ENCODE data around the gene FAAH2. TPM values are rescaled to one million over a fixed set of nuclear protein-coding genes. Genes with fewer than 3 reads are reported as not detected.
"Not testable (repeated sequence)": the region's sequence is repeated elsewhere in the genome, so short reads cannot be mapped to it uniquely, and the experiment has no call there.

FAAH2 gene
- total and polyA plus RNA-seq, 9 of the 15 experiments (the other 6 are each of a cell fraction or from before 2014, with no cell fraction given): 0.07 to 1.1 (median 0.47) TPM

DNA sequence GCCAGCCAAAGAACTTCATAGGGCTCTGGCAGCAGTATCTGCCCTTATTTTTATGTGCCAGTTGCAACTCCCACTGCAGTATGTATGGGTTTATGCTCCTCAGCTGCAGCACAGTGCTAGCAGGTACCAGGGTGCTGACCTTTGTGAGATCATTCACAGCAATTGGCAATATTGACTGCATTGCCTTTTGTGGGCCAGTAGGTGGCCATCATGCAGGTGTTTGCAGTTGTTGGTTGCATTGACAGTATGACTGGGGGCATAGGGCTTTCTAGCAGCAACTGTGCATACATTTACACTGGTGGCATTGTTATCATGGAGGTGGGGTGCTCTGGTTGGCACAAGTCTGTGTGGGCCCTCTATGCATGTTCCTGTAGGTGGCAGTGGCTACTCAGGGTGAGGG lies 42.5 kb downstream of the FAAH2 start (continued):
- TF ChIP-seq, protein P1, sequence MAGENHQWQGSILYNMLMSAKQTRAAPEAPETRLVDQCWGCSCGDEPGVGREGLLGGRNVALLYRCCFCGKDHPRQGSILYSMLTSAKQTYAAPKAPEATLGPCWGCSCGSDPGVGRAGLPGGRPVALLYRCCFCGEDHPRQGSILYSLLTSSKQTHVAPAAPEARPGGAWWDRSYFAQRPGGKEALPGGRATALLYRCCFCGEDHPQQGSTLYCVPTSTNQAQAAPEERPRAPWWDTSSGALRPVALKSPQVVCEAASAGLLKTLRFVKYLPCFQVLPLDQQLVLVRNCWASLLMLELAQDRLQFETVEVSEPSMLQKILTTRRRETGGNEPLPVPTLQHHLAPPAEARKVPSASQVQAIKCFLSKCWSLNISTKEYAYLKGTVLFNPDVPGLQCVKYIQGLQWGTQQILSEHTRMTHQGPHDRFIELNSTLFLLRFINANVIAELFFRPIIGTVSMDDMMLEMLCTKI (IDR thresholded peaks at IDR 0.05; ENCODE audit: partially characterized antibody): no peak
- TF ChIP-seq SIN3B (IDR thresholded peaks at IDR 0.05; ENCODE audit: low read depth) (no peak), CXXC5 (CRISPR knock-in tag; IDR thresholded peaks at IDR 0.05) (no peak), RB1 (IDR thresholded peaks at IDR 0.05; ENCODE audit: low read depth) (no peak), ETS2 (tag; IDR thresholded peaks at IDR 0.05; ENCODE audit: borderline replicate concordance, poor library complexity, severe bottlenecking) (no peak), MTA2 (IDR thresholded peaks at IDR 0.05; ENCODE audit: low read depth) (no peak)

DNA sequence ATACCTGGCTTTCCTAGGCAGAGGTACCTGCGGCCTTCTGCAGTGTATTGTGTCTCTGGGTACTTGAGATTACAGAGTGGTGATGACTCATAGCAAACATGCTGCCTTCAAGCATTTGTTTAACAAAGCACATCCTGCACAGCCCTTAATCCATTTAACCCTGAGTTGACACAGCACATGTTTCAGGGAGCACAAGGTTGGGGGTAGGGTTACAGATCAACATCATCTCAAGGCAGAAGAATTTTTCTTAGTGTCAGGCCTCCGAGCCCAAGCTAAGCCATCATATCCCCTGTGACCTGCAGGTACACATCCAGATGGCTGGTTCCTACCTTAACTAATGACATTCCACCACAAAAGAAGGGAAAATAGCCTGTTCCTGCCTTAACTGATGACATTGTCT lies 49.3 kb downstream of the FAAH2 start:
- POLR2A ChIA-PET; H3K4me3 ChIP-seq; H3K36me3 ChIP-seq (ENCODE audit: control insufficient read depth, insufficient read depth, low read length); in situ Hi-C loops (cut with MboI); H3K4me2 ChIP-seq (ENCODE audit: insufficient read depth, low read length); H4K20me1 ChIP-seq (replicated peaks; ENCODE audit: control insufficient read depth, insufficient read depth, low read length); H2AFZ ChIP-seq (ENCODE audit: low read depth, low read length); H3K27ac ChIP-seq (ENCODE audit: extremely low read depth, low read depth, low read length); H3K9me3 ChIP-seq (replicated peaks; ENCODE audit: control insufficient read depth, insufficient read depth, low read depth, low read length); H3K9me1 ChIP-seq (ENCODE audit: control insufficient read depth, insufficient read depth, low read length); CTCF ChIA-PET (ENCODE audit: low intra/inter-chr PET ratio); BruUV-seq (replicated peaks); intact Hi-C loops (cut with micrococcal nuclease); H3K9ac ChIP-seq (ENCODE audit: insufficient read depth in 1 of 2, low read depth in 2 of 2, low read length in 2 of 2); H3K4me1 ChIP-seq (replicated peaks in 1 of 2; ENCODE audit: control insufficient read depth in 2 of 2, insufficient read depth in 2 of 2, low read length in 2 of 2); FAIRE-seq; ATAC-seq; H3K79me2 ChIP-seq (ENCODE audit: control insufficient read depth, insufficient read depth, low read length); H3K27me3 ChIP-seq (ENCODE audit: control insufficient read depth in 2 of 2, insufficient read depth in 2 of 2, low read length in 2 of 2): not testable (repeated sequence)
- 0% methylated on average over 1 of the region's 2 CpGs for WGBS (ENCODE audit: insufficient coverage, low coverage, missing lambda C conversion rate)
- peak; percentile 45 for TF ChIP-seq CBFA2T3 (IDR thresholded peaks at IDR 0.05)
- DNase-seq (ENCODE audit: extremely low read depth in 1 of 4, low spot score in 3 of 4): peak in 1 of 4 experiments; percentile 1

Measured in K562 (cell line).